Activated CD8-positive, alpha-beta memory T cell treated with anti-CD3 and anti-CD28 coated beads, Interleukin-2, amount 50 U/mL, for 1 hour (primary cell): Measurements from ENCODE around the gene AMPH.

Experiments
- DNase-seq: peaks from one replicate; pipeline ENCODE4 v3.0.0-alpha.2; 2020; ENCODE audit errors: extremely low read depth

AMPH gene

GRCh38 chr7:38630720-38631673 lies at the start of gene AMPH:
Gene AMPH, minus strand, starts transcription at chr7:38631373. Its CDS starts 22 bp downstream, at chr7:38631351.
- no peak for DNase-seq

GRCh38 chr7:38679419-38679818 lies 48.2 kb upstream of the AMPH start:
- DNase-seq = no peak

GRCh38 chr7:38678698-38679054 lies 47.5 kb upstream of the AMPH start:
- DNase-seq = no peak

GRCh38 chr7:38677981-38678697 lies 47.0 kb upstream of the AMPH start:
- no peak for DNase-seq

GRCh38 chr7:38675494-38676106 lies 44.4 kb upstream of the AMPH start:
- no peak for DNase-seq

GRCh38 chr7:38674513-38674912 lies 43.3 kb upstream of the AMPH start:
- DNase-seq = no peak

- DNase-seq = no peak
Measured at GRCh38 chr7:38673795-38674194, 42.6 kb upstream of the AMPH start.

GRCh38 chr7:38671911-38672905 lies 41.0 kb upstream of the AMPH start:
- DNase-seq = no peak

GRCh38 chr7:38669965-38670520 lies 38.9 kb upstream of the AMPH start:
- no peak for DNase-seq

- DNase-seq = no peak
Measured at GRCh38 chr7:38664972-38665371, 33.8 kb upstream of the AMPH start.

GRCh38 chr7:38660427-38661099 lies 29.4 kb upstream of the AMPH start:
- no peak for DNase-seq

- no peak for DNase-seq
Measured at GRCh38 chr7:38659931-38660330, 28.8 kb upstream of the AMPH start.

GRCh38 chr7:38658921-38659320 lies 27.7 kb upstream of the AMPH start:
- DNase-seq = no peak

- no peak for DNase-seq
Measured at GRCh38 chr7:38656968-38657367, 25.8 kb upstream of the AMPH start.

- no peak for DNase-seq
Measured at GRCh38 chr7:38655833-38656774, 24.9 kb upstream of the AMPH start.

- no peak for DNase-seq
Measured at GRCh38 chr7:38637957-38638356, 6.8 kb upstream of the AMPH start.

GRCh38 chr7:38632411-38632810 lies 1.2 kb upstream of the AMPH start:
- DNase-seq = no peak

- no peak for DNase-seq
Measured at GRCh38 chr7:38629651-38630510, 1.3 kb downstream of the AMPH start.
